ENCODE measurements around the gene ZMIZ1.
A peak's percentile ranks its signal among the peaks of the same experiment; 100 is the strongest.

The ZMIZ1 gene

GRCh38 chr10:79342811-79343561 is 274.2 kb downstream of the ZMIZ1 start:
- no peak for DNase-seq (ENCODE audit: low read depth in 3 of 3)

DNA sequence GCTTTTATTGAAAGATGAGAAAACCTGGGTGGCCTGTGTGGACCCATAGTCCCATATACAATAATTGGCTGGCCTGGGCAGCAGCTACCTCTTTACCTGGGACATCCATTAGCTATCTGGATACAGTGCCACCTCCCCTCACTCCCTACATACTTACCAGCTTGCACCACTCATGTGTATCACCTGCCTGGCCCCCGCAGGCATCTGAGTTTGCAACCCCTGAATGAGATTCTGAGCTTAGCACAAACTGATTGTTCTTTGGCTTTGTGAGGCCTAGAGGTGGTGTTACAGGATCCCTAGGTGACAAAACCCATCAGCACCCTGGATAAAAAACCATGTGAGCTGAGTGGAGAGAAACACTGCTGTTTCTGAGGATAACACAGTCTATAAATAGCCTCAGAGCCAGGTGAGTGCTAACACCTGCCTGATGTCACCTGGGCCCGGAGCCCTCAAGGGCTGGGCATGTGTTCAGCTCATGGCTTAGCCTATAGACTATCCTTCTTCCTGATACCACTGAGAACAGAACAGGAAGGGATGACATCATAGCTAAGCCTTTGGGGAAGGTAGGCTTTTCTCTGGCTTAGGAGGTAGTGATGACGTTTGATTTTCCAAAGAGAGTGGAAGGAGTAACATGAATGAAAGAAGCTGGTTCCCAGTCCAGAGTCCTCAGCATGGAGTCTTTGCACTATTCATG is 275.9 kb downstream of the ZMIZ1 start:
- no peak for DNase-seq (ENCODE audit: low read depth in 3 of 3)

GRCh38 chr10:79345241-79346011 is 276.7 kb downstream of the ZMIZ1 start:
- no peak for DNase-seq (ENCODE audit: low read depth in 3 of 3)

- DNase-seq (ENCODE audit: low read depth in 3 of 3): no peak
These were observed 277.2 kb downstream of the ZMIZ1 start for GRCh38 chr10:79346012-79346340.

DNA sequence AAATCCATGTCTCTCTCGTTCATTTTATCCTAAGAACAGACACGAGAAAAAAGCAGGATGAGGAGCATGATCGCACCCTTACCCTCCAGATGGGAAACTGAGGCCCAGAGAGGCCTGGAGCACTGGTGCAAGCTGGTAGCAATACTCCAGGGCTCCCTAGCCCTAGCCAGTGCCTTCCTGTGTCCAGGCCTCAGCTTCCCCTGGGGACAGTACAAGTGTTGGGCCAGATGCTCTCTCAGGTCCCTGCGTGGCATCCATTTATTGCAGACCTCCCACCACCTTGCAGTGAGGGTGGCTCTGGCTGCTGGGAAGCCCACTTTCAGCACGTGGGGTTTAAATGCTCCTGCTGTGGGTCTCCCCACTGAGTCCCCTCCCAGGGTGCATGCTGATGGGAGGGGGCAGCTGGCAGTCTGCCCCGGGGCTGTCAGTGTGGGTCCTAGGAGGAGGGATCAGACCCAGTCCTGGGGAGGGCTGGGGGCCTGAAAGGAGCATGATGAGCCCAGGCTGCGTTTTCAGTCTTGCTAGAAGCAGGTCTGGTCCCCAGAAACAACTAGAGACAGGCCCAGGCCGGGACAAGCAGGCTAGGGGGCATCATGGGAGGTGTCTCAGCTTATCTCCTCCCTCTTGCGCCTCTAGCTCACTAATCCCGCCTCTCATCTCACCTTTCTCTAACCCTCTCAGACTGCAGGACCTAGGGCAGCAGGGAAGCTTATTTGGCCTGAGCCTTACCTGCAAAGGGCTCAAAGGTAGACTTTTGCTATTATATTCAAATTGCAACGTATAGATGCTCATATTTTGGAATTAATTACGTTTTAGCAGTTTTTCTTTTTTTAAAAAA is 277.8 kb downstream of the ZMIZ1 start:
- no peak for DNase-seq (ENCODE audit: low read depth in 3 of 3)

GRCh38 chr10:79347226-79347893 is 278.6 kb downstream of the ZMIZ1 start, which contains the start of gene PPIF:
PPIF (plus strand) TSS chr10:79347469; CDS start chr10:79347549, 80 bp downstream.
- DNase-seq (ENCODE audit: low read depth in 3 of 3): peak; percentile 87 to 93 (median 91)

DNA sequence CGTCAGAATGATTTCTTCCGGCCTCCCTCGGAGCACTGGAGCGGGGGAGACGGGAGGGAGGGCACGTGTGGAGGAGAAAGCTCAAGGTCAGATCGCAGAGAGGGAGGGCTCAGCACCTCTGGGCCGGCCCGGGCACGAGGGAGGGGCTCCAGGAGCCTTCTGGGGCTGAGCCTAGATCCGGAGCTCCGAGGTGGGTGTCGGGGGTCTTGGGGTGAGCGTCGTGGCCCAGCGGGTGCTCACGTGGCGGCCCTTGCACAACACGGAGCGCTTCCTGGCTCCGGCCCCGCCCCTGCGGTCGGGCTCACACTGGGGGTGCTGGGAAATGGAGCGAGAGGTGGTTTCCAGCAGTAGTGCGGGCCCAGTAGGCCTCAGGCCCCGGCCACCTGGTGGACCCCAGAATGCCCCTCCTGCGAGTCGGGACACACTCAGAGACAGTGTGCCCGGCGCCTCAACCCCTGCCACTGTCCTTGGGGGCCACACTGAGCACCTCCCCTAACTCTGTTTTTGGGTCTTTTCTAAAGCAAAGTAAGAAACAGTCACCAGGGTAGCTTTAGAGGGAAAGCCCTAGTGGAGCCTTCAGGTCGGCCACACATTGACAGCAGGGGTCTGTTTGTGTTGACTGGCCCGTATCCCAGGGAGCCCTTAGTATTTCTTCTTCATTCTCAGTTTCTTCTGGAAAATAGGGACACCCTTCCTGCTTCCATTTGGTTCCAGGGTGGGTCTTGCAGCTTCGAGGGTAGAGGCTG is 279.3 kb downstream of the ZMIZ1 start:
- peak; percentile 50 to 80 (median 55) for DNase-seq (ENCODE audit: low read depth in 3 of 3)

GRCh38 chr10:79348640-79348988 is 279.8 kb downstream of the ZMIZ1 start:
- no peak for DNase-seq (ENCODE audit: low read depth in 3 of 3)

DNA sequence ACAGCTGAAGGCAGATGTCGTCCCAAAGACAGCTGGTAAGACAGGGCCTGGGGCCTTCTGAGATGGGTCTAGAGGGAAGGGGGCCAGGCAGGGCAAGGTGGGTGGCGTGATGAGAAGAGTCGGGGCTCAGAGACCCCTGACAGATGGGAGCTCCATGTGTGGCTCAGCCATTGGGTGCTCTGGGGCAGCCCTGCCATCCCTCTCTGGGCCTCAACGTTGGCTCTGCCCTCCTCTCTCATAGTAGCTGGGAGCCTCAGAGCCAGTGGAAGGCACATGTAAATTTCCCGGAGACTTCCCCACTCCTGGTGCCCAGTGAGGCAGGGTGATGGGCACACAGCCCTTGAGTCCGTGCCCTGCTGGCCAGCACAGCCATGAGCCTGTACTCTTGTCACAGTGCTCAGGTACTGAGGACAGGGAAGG is 280.3 kb downstream of the ZMIZ1 start:
- no peak for DNase-seq (ENCODE audit: low read depth in 3 of 3)

DNA sequence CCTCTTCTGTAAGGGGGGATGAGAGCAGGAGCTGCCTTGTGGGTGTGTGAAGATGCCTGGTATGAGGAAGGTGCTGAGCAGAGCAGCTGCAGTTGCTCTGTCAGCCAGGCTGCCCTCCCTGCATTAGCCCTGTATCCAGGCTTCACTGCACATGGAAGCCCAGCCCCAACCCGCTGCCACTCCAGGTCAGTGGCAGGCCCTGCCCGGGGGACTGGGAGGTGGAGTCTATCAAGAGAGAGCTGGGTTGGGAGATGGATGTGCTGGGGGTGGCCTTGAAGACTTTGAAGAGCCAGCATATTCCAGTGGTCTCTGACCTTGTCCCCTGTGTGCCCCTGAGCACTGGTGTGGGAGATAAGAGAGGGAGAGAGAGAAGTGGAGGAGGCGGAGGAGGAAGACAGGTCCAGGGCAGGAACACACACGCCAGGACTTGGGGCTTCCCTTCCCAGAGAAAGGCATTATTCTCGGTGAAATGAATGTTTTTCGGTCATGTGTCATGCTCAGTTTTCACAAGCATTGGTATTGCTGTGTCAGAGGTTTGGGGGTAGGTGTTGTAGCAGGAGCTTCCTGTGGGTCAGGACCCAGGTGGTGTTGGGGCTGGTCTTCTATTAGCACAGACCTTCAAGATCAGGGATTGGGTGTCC is 281.1 kb downstream of the ZMIZ1 start:
- DNase-seq (ENCODE audit: low read depth in 3 of 3): no peak

GRCh38 chr10:79350407-79351154 is 281.8 kb downstream of the ZMIZ1 start:
- DNase-seq (ENCODE audit: low read depth in 3 of 3): no peak

DNA sequence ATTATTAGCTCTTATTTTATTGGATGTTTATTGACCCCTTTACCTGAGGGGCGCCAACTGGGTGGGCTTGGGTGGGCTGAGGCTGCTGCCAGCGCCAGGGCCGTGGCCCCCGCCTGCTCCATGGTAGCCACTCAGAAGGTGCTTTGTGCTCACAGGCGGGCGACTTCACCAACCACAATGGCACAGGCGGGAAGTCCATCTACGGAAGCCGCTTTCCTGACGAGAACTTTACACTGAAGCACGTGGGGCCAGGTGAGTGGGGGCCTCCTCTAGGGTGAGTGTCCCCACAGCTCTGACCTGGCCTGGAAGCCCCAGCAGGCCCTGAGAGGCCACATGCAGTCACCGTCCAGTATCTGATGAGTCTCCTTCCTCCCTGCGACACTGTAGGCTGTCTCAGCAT is 282.6 kb downstream of the ZMIZ1 start:
- no peak for DNase-seq (ENCODE audit: low read depth in 3 of 3)

DNA sequence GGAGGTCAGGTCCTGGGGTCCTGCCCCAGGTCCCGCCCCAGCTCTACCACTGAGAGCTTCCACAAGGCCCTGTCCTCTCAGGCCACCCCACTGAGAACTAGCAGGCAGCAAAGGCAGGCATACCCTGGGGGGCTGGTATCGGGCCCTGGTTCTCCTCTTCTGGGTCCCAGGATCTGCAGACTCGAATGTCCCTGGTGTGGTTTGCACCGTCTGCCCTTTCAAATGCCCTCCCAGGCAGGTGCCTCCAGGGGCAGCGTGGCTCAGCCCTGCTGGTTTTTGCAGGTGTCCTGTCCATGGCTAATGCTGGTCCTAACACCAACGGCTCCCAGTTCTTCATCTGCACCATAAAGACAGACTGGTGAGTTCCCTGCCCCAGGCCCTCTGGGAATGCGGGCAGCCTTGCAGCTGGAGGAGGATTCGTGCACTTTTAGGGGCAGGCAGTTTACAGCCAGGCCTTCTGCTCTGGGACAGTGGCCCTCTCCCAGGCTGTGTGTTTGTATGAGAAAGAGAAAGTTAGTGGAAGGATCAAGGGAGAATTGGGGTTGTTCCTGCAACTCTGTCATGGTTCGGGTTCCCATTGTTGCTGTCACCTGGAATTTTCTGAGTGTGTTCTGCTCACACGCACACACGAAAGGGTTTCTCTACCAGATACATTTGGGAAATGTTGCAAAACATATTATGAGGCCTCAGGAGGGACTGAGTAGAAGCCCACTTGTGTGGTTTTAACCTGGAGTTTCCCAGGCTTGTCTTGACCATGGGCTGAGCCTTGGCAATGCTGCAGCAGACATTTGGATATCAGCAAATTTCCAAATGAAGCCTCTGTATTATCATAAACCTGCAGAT is 283.5 kb downstream of the ZMIZ1 start:
- DNase-seq (ENCODE audit: low read depth in 3 of 3): no peak

DNA sequence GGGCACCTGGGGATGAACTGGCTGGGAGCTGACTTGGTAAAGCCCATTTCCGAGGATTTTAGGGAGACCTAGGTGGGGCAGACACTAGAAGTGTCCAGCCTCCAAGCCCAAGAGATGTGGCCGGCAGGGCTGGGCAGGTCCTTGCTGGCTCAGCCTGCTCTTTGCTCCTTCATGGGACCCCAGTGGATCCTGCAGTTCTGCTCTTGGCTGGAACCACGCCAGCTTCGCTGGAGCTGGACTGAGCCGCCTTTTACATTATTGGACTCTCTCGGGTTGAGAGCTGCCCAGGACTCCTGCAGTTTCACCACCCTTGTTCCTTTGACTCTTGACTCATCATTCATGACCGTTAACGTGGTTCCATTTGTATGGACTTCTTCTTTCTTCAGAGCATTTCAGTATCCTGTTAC is 284.2 kb downstream of the ZMIZ1 start:
- DNase-seq (ENCODE audit: low read depth in 3 of 3): no peak

- no peak for DNase-seq (ENCODE audit: low read depth in 3 of 3)
These were observed 285.0 kb downstream of the ZMIZ1 start for GRCh38 chr10:79353726-79354125.

GRCh38 chr10:79354141-79354540 is 285.4 kb downstream of the ZMIZ1 start:
- DNase-seq (ENCODE audit: low read depth in 3 of 3): no peak

GRCh38 chr10:79354615-79355014 is 285.8 kb downstream of the ZMIZ1 start:
- DNase-seq (ENCODE audit: low read depth in 3 of 3): no peak

DNA sequence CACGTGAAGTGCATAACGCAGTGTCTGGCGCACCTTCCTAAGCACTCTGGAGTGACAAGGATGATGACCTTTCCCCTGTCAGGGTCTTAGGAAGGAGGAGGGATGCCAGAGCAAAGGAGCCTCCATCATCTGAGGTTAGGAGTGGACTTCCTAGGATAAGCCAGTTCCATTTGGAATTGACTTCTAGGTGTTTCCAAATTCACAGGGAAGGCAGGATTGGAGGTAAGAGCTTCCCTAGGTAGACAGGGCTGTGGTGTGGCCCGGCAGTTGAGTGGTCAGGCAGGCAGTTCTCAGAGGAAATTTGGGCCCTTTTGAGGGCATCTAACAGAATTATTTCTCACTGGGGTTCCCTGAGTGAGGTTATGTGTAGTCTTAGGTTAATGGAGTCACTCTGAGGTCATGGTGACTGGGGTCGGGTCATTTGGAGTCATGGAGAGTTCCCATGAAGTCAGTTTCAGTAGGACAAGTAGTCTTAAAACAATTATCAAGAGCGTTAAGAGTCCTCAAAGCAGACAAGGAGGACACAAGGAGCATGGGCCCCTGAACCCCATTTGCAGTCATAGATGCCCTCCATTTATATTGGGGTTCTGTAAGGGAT is 286.8 kb downstream of the ZMIZ1 start:
- no peak for DNase-seq (ENCODE audit: low read depth in 3 of 3)

Measured in stimulated activated CD4-positive, alpha-beta T cell treated with anti-CD3 and anti-CD28 coated beads, TNF-alpha, amount 100 ng/mL, for 24 hours (primary cell).